Measurements from ENCODE around the gene PSRC1.

Gene PSRC1

DNA sequence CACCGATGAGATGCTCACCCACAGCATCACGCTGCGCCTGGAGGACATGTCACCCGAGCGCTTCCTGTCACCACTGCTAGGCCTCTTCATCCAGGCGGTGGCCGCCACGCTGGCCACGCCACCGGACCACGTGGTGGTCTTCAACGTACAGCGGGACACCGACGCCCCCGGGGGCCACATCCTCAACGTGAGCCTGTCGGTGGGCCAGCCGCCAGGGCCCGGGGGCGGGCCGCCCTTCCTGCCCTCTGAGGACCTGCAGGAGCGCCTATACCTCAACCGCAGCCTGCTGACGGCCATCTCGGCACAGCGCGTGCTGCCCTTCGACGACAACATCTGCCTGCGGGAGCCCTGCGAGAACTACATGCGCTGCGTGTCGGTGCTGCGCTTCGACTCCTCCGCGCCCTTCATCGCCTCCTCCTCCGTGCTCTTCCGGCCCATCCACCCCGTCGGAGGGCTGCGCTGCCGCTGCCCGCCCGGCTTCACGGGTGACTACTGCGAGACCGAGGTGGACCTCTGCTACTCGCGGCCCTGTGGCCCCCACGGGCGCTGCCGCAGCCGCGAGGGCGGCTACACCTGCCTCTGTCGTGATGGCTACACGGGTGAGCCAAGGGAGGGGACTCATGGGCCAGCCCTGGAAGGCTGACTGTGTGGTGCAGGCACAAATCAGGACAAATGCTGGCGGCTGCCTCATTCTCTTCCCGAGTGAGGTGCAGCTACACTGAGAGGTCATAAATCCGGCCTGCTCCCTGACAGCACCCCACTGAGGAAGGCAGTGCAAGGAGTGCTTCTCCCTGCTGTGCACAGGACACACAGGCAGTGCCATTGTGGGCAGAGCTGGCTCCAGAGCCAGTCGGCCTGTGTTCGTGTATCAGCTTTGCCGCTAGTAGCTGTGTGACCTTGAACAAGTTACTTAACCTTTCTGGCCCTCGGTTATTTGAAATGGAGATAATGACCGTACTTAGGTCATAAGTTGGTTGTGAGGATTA lies 24.2 kb downstream of the PSRC1 start:
- DNase-seq (ENCODE audit: low spot score) = no peak

DNA sequence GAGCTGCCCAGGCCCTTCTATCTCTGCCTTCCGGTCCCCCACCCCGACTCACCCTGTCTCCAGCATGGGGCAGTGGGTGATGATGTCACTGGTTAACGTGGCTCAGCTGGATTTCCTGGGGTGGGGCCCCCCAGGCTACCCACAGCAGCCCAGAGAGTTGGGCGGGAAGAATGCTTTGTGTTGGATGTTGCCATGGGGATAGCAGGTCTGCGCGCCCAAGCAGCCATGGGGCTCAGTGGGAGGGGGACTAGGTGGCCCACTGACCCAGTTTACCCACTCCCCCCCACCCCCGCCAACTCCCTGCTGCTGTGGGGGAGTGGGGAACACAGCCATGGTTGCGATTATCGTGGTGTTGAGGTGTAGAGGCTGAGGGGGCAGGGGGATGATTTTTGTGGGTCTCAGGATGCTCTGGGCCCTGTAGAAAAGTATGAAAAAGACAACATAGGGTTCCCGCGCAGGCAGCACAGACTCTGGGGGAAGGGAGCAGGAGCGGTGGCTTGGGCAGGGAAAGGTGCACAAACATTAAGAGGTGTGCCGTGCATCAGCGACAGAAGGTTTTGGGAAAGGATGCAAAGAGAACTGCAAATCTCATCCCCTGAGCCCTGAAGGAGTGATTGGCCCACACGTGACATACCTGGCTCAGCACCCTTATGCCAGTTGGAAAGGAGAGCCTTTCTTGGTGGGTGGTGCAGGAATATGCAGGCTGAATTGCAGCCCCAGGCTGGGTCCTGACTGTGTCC lies 25.1 kb downstream of the PSRC1 start:
- no peak for DNase-seq (ENCODE audit: low spot score)

DNA sequence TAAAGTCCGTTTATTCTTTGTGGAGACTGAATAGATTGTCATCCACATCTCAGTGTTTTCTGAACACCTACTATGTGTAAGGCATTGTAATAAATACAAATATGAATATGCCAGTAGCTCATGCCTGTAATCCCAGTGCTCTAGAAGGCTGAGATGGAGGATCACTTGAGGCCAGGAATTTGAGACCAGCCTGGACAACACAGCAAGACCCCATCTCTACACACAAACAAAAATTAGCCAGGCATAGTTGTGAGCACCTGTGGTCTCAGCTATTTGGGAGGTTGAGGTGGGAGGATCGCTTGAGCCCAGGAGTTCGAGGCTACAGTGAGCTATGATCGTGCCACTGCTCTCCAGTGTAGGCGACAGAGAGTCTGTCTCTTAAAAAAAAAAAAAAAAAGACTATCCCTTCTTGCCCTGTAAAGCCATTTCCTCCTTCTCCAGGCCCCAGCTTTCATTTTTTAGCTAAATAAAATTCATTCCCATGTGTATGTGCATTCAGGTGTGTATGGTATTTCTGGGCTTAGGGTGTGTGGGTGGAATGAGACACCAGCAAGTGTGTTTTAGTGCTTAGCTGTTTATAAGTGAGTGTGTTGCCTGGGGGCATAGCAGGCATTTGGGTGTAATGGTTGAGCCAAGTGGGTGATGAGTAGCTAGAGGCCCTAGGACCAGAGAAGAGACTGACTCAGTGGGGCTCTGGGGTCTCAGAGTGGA lies 25.8 kb downstream of the PSRC1 start:
- no peak for DNase-seq (ENCODE audit: low spot score)

DNA sequence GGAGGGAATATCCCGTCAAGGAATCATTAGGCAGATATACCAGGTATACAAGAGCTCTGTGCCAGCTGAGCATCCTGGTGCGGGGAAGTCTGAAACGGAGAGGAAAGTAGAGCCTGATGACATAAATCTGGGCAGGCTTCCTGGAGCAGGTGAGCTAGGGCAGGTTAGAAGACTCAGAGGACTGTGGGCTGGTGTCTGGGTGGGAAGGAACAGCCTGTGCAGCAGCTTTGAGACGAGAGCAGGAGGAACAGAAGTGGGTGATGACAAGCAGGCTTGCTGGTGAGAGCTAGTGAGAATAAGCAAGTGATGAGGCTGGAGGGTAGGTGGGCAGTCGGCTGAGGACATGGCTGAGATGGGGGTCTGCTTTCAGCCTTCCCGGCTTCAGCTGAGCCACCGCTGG lies 26.9 kb downstream of the PSRC1 start:
- DNase-seq (ENCODE audit: low spot score) = no peak

DNA sequence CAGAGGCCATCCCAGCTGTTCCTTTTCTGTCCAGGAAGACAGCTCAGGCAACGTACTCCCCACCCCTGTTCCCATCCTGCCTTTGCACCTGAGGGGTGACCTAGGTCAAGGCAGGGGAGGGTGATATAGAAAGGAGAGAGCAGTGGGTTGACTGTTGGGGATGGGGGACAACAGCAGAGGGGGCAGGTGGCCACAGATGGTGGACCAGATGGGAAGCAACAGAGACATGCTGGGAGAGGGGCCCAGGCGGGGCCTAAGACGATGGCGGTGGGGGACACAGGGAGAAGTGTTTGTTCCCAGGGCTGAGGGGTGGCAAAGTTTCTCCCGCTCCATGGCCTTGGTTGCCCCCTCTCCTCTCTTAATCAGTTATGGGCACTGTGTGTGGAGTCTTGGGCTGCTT lies 27.3 kb downstream of the PSRC1 start:
- DNase-seq (ENCODE audit: low spot score) = no peak

DNA sequence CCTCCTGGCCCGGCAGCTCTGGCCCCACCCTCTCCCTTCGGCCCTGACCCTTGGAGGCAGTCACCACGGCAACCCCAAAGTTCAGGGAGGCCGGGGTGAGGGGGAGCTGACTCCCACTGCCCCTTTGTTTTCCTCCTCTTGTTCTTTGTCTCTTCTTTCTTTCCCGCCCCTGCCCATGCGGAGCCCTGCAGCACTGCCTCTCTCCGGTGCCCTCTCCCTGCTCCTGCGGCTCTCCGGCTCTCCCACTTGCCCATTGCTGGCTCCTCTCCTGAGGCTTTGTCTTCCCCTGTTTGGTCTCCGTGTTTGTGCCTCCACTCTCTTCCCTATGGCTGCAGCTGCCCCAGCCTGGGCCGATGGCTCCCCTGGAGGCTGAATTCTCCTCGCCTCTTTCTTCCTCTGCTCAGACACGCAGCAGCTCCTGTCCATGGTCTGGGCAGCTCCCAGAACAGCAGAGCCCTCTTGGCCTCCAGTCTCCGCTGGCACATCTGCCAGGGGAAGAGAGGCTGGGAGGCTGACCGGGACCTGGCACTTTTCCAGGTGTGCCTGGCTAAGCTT lies 27.8 kb downstream of the PSRC1 start:
- DNase-seq (ENCODE audit: low spot score) = no peak

DNA sequence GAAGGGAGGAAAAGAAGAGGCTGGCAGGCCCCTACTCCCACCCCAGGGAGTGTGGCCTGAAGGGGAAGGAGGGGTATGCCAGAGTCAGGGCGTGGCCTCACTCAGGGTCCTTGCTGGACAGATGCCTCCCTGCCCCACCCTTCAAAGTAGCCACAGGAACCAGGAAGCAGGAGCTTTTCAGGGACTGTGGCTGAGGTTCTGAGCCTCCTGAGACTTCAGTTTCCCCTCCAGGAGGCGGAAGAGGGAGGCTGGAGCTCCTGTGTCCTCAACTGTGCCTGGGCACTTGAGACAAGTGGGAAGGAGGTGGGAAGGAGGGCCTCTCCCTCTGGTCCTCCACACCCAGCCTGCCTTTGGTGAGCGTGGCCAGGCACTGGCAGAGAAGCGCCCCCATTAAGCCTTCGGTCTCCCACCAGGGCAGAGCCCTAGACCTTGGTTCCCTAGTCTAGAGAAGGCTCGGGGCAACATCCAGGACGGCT lies 28.3 kb downstream of the PSRC1 start:
- no peak for DNase-seq (ENCODE audit: low spot score)

DNA sequence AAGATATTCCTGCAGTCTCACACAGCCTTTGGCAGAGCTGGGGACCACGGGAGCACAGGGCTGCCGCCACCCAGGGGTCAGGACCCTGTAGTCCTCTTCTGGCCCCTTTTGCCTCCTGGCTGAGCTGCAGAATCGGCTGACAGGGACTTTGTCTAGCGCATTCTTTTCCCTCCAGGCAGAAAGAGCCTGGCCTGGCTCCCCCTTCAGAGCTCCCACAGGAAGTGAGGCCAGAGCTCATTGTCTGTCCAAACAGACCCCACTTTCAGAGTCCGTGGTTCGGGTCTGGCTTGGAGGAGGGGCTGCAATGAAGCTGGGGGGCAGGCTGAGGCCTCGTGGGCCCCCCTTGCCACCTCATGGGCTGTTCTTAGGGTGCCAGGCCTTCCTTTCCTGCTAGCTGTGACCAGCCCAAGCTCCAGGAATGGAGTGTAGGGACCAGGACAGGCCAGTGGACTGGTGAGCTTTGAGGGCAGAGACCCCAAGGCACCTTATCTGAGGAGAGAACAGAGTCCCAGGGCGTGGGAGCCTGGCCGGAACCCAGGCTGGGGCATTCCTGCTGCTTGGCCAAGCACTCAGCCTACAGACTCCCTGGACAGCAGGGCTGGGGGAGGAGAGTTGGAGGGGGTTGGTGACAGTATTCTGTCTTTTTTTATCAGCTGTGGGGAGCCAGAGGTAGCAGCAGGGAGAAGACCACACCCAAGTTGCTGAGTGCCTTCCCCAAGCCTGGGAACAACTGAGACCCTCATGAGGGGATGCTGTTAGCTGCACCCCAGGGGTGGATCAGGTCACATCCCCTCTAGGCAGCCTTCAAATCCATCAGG lies 28.9 kb downstream of the PSRC1 start:
- no peak for DNase-seq (ENCODE audit: low spot score)

DNA sequence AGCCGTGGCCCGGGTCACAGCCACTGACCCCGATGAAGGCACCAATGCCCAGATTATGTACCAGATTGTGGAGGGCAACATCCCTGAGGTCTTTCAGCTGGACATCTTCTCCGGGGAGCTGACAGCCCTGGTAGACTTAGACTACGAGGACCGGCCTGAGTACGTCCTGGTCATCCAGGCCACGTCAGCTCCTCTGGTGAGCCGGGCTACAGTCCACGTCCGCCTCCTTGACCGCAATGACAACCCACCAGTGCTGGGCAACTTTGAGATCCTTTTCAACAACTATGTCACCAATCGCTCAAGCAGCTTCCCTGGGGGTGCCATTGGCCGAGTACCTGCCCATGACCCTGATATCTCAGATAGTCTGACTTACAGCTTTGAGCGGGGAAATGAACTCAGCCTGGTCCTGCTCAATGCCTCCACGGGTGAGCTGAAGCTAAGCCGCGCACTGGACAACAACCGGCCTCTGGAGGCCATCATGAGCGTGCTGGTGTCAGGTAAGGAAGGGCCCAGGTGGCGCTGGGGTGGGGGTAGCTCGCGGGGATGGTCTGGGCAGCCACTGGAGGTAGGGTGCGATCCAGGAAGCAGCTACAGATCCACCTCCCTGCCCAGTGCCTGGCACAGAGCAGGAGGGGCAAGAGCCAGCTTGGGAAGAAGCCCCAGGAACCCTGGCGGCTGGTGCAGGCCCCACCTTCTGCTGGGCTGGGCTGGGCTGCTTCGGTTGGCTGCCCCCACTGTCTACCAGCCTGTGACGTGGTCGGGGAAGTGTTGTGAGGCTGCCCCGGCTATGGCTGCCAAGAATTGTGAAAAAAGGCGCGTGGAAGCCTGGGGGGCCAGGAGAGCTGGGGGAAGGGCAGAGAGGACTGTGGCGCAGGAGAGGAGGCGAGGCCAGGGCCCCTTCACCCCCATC lies 29.8 kb downstream of the PSRC1 start:
- no peak for DNase-seq (ENCODE audit: low spot score)

DNA sequence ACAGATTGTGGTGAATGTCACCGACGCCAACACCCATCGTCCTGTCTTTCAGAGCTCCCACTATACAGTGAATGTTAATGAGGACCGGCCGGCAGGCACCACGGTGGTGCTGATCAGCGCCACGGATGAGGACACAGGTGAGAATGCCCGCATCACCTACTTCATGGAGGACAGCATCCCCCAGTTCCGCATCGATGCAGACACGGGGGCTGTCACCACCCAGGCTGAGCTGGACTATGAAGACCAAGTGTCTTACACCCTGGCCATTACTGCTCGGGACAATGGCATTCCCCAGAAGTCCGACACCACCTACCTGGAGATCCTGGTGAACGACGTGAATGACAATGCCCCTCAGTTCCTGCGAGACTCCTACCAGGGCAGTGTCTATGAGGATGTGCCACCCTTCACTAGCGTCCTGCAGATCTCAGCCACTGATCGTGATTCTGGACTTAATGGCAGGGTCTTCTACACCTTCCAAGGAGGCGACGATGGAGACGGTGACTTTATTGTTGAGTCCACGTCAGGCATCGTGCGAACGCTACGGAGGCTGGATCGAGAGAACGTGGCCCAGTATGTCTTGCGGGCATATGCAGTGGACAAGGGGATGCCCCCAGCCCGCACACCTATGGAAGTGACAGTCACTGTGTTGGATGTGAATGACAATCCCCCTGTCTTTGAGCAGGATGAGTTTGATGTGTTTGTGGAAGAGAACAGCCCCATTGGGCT lies 30.6 kb downstream of the PSRC1 start:
- DNase-seq (ENCODE audit: low spot score) = no peak

DNA sequence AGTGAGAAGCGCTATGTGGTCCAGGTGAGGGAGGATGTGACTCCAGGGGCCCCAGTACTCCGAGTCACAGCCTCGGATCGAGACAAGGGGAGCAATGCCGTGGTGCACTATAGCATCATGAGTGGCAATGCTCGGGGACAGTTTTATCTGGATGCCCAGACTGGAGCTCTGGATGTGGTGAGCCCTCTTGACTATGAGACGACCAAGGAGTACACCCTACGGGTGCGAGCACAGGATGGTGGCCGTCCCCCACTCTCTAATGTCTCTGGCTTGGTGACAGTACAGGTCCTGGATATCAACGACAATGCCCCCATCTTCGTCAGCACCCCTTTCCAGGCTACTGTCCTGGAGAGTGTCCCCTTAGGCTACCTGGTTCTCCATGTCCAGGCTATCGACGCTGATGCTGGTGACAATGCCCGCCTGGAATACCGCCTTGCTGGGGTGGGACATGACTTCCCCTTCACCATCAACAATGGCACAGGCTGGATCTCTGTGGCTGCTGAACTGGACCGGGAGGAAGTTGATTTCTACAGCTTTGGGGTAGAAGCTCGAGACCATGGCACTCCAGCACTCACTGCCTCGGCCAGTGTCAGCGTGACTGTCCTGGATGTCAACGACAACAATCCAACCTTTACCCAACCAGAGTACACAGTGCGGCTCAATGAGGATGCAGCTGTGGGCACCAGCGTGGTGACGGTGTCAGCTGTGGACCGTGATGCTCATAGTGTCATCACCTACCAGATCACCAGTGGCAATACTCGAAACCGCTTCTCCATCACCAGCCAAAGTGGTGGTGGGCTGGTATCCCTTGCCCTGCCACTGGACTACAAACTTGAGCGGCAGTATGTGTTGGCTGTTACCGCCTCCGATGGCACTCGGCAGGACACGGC lies 31.4 kb downstream of the PSRC1 start:
- DNase-seq (ENCODE audit: low spot score) = no peak

DNA sequence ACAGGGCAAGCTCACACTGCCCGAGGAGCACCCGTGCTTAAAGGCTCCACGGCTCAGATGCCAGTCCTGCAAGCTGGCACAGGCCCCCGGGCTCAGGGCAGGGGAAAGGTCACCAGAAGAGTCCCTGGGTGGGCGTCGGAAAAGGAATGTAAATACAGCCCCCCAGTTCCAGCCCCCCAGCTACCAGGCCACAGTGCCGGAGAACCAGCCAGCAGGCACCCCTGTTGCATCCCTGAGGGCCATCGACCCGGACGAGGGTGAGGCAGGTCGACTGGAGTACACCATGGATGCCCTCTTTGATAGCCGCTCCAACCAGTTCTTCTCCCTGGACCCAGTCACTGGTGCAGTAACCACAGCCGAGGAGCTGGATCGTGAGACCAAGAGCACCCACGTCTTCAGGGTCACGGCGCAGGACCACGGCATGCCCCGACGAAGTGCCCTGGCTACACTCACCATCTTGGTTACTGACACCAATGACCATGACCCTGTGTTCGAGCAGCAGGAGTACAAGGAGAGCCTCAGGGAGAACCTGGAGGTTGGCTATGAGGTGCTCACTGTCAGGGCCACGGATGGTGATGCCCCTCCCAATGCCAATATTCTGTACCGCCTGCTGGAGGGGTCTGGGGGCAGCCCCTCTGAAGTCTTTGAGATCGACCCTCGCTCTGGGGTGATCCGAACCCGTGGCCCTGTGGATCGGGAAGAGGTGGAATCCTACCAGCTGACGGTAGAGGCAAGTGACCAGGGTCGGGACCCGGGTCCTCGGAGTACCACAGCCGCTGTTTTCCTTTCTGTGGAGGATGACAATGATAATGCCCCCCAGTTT lies 32.3 kb downstream of the PSRC1 start:
- DNase-seq (ENCODE audit: low spot score) = no peak

DNA sequence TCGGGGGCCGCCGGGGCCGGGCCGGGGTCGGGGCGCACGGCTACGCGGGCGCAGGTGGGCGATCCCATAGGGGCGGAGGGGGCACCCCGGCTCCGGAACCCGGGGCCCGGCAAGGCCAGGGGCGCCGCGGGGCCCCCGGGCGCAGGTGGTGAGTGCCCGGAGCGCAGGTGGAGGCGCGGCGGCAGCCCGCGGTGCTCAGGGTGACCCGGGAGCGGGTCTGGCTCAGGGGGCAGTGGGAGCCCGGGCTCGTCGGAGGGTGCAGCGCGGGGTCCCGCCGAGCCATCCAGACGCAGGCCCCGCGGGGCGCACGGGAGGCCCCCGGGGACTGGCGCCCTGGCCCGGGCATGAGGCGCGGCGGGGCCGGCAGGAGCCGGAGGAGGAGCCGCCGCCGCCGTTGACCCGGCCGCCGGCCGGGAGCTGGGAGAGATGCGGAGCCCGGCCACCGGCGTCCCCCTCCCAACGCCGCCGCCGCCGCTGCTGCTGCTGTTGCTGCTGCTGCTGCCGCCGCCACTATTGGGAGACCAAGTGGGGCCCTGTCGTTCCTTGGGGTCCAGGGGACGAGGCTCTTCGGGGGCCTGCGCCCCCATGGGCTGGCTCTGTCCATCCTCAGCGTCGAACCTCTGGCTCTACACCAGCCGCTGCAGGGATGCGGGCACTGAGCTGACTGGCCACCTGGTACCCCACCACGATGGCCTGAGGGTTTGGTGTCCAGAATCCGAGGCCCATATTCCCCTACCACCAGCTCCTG lies 33.1 kb downstream of the PSRC1 start:
- DNase-seq (ENCODE audit: low spot score) = no peak

DNA sequence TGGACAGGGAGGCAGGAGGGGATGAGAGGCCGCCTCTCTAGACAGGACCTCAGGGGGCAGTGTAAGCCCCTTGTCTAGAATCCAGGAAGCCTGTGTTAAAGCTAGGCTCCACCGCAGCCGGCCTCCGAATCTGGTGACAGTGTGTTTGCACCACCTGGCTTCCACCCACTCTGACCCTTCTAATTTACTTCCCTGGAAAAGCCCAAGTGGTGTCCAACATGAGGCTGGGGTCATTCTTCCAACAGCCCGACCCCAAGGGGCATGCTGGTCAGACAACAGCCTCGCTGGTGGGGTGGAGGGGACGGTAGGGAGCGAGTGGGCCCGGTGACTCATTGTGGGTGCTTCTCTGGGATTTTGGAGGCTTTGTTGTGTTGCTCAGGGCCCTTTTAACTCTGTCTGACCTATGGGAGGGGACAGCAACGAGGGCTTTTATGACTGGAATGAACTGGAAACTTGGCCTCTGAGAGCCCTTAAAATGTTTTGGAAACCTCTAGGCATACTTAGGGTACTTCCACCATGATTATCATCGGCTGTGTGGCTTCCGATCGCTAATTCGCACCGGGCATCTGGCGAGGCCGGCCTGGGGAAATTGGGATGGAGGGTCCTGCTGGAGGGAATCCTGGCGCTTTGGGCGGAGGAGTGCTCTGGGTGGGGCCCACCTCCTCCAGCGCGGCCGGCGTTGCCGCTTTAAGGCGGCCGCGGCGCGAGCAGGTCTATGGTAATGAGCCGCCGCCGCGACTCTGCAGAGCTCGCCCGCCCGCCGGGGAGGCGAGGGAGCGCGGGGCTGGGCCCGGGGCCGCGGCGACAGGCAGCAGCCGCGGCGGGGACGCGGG lies 33.9 kb downstream of the PSRC1 start, which contains the start of gene CELSR2:
Gene CELSR2 (plus strand): TSS at position 743 of the 833 bp plus-strand sequence. CDS start 541 bp downstream, outside the sequence.
- peak; percentile 47 for DNase-seq (ENCODE audit: low spot score)

DNA sequence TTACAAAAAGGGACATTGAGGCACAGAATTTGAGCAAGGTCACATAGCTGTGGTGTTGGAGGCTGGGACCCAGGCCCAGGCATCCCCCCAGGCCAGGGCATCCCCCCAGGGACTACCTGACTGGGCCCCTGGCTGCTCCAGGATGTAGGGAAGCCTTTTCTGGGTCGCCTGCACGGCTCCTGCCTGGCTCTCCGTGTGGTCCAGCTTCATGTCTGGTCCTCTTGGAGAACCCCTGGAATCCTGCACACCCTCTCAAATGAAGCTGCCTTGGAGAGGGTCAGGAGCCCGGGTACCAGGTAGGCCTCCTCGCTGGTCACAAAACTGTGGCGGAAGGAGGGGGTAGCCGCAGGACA lies 34.5 kb downstream of the PSRC1 start:
- no peak for DNase-seq (ENCODE audit: low spot score)

Measured in CD4-positive, alpha-beta T cell treated with Interleukin-2 at 100 ng/mL for 4 hours (primary cell).